Immature natural killer cell (primary cell): Measurements from ENCODE around the gene ADAT2. TPM values are rescaled to one million over a fixed set of nuclear protein-coding genes. Genes with fewer than 3 reads are reported as not detected.
"Not testable (repeated sequence)": the region's sequence is repeated elsewhere in the genome, so short reads cannot be mapped to it uniquely, and the experiment has no call there.

Experiments used
- DNase-seq, 3 donors: peaks; one replicate each; pipeline ENCODE4 v3.0.0; 2022; ENCODE audit warnings: mixed read lengths in 1 of 3
- H3K27ac Mint-ChIP-seq, 6 donors: one replicate each; pipeline ENCODE4 v1.8.0; 2020; ENCODE audit warnings: mixed read lengths in 6 of 6, mild to moderate bottlenecking in 5 of 6, inconsistent platforms in 4 of 6, moderate library complexity in 3 of 6
- H3K27me3 Mint-ChIP-seq, 3 donors: one replicate each; pipeline ENCODE4 v1.8.0; 2020 to 2021; ENCODE audit warnings: low read depth in 3 of 3, mild to moderate bottlenecking in 3 of 3, mixed read lengths in 3 of 3, moderate library complexity in 3 of 3, inconsistent platforms in 1 of 3
- H3K36me3 Mint-ChIP-seq, 3 donors: one replicate each; pipeline ENCODE4 v1.8.0; 2020; ENCODE audit warnings: mixed read lengths in 3 of 3, inconsistent platforms in 2 of 3, mild to moderate bottlenecking in 2 of 3
- H3K4me1 Mint-ChIP-seq, 2 donors: one replicate each; pipeline ENCODE4 v1.8.0; 2020; ENCODE audit warnings: inconsistent platforms in 2 of 2, mild to moderate bottlenecking in 2 of 2, mixed read lengths in 2 of 2, moderate library complexity in 1 of 2
- H3K4me3 Mint-ChIP-seq, 5 donors: one replicate each; pipeline ENCODE4 v1.8.0; 2020; ENCODE audit warnings: mild to moderate bottlenecking in 5 of 5, mixed read lengths in 5 of 5, inconsistent platforms in 3 of 5, moderate library complexity in 3 of 5
- H3K9me3 Mint-ChIP-seq, 6 donors: one replicate each; pipeline ENCODE4 v1.8.0; 2020; ENCODE audit warnings: mild to moderate bottlenecking in 6 of 6, mixed read lengths in 6 of 6, inconsistent platforms in 4 of 6, moderate library complexity in 3 of 6
- polyA plus RNA-seq, 3 donors: library from polyadenylated mRNA; unstranded; fragments of 300-500 nt; fragmentation: Illumina TruSeq; gene quantifications; one replicate each; pipeline ENCODE4 v1.2.3, GENCODE V29; 2021

Gene ADAT2
- 1 to 10 TPM in 1 of 3 donors, under 1 TPM in 1, not detected in 1; 0.66 to 1.2 TPM for polyA plus RNA-seq

- Mint-ChIP-seq H3K36me3 (no peaks in the 10 kb centered on the region), H3K4me1 (peaks cover 35 to 52% of the 10 kb centered on the region in 2 donors), H3K4me3 (peak within 1 kb of the TSS; percentile 93 to 100 (median 98)), H3K27me3 (peaks cover 3 to 10% (median 6%) of the 10 kb centered on the region in 3 donors), H3K27ac (peak within 1 kb of the TSS; percentile 89 to 97 (median 95)), H3K9me3 (no peaks in the 10 kb centered on the region)
- DNase-seq: peak; percentile 91 to 93 (median 92)
Observed at GRCh38 chr6:143450453-143451371, at the start of gene ADAT2, which contains the start of gene PEX3. TSS of gene ADAT2 (minus strand) at chr6:143450695. CDS start at chr6:143450658, 37 bp downstream. TSS of gene PEX3 (plus strand) at chr6:143450805. CDS start at chr6:143451043, 238 bp downstream.

GRCh38 chr6:143498428-143498827 is 47.9 kb upstream of the ADAT2 start:
- Mint-ChIP-seq H3K4me3 (no peak overlapping the region), H3K36me3 (peaks cover 32 to 44% (median 42%) of the 10 kb centered on the region in 3 donors), H3K27me3 (peaks cover 0 to 1% (median 0%) of the 10 kb centered on the region in 3 donors), H3K4me1 (peaks cover 9 to 16% of the 10 kb centered on the region in 2 donors), H3K27ac (no peak overlapping the region), H3K9me3 (no peaks in the 10 kb centered on the region)
- DNase-seq: no peak

- Mint-ChIP-seq H3K27ac (no peak overlapping the region), H3K9me3 (no peaks in the 10 kb centered on the region), H3K27me3 (peaks cover 0 to 1% (median 0%) of the 10 kb centered on the region in 3 donors), H3K4me3 (no peak overlapping the region), H3K4me1 (peaks cover 9 to 16% of the 10 kb centered on the region in 2 donors), H3K36me3 (peaks cover 29 to 44% (median 43%) of the 10 kb centered on the region in 3 donors)
- DNase-seq: no peak
Observed at GRCh38 chr6:143496974-143497373, 46.5 kb upstream of the ADAT2 start.

- H3K9me3 Mint-ChIP-seq: no peaks in the 10 kb centered on the region
- peak overlapping the region in 1 of 6 donors; percentile 16 for H3K27ac Mint-ChIP-seq
- peaks cover 11 to 15% (median 13%) of the 10 kb centered on the region in 3 donors for H3K36me3 Mint-ChIP-seq
- no peaks in the 10 kb centered on the region for H3K27me3 Mint-ChIP-seq
- no peak for DNase-seq
- H3K4me3 Mint-ChIP-seq: no peak overlapping the region
- H3K4me1 Mint-ChIP-seq: no peaks in the 10 kb centered on the region
Observed at GRCh38 chr6:143490775-143491174, 40.3 kb upstream of the ADAT2 start.

GRCh38 chr6:143490244-143490643 is 39.7 kb upstream of the ADAT2 start:
- no peak overlapping the region for H3K4me3 Mint-ChIP-seq

GRCh38 chr6:143486752-143487151 is 36.3 kb upstream of the ADAT2 start:
- Mint-ChIP-seq H3K4me1 (no peaks in the 10 kb centered on the region), H3K9me3 (no peaks in the 10 kb centered on the region), H3K27me3 (no peaks in the 10 kb centered on the region), H3K4me3 (no peak overlapping the region), H3K36me3 (peaks cover 3 to 18% (median 12%) of the 10 kb centered on the region in 3 donors), H3K27ac (no peak overlapping the region)
- no peak for DNase-seq

More at GRCh38 chr6:143490244-143490643, 39.7 kb upstream of the ADAT2 start:
- Mint-ChIP-seq H3K27me3 (no peaks in the 10 kb centered on the region), H3K36me3 (peaks cover 11 to 15% (median 15%) of the 10 kb centered on the region in 3 donors), H3K27ac (no peak overlapping the region), H3K9me3 (no peaks in the 10 kb centered on the region), H3K4me1 (no peaks in the 10 kb centered on the region)
- no peak for DNase-seq

GRCh38 chr6:143485967-143486366 is 35.5 kb upstream of the ADAT2 start:
- H3K27ac Mint-ChIP-seq: no peak overlapping the region

GRCh38 chr6:143482593-143482992 is 32.1 kb upstream of the ADAT2 start:
- no peaks in the 10 kb centered on the region for H3K4me1 Mint-ChIP-seq
- no peak overlapping the region for H3K4me3 Mint-ChIP-seq
- H3K9me3 Mint-ChIP-seq: no peaks in the 10 kb centered on the region
- no peak overlapping the region for H3K27ac Mint-ChIP-seq
- peaks cover 6 to 17% (median 8%) of the 10 kb centered on the region in 3 donors for H3K36me3 Mint-ChIP-seq
- H3K27me3 Mint-ChIP-seq: no peaks in the 10 kb centered on the region
- no peak for DNase-seq

More at GRCh38 chr6:143485967-143486366, 35.5 kb upstream of the ADAT2 start:
- no peak overlapping the region for H3K4me3 Mint-ChIP-seq
- no peaks in the 10 kb centered on the region for H3K27me3 Mint-ChIP-seq
- DNase-seq: no peak
- no peaks in the 10 kb centered on the region for H3K9me3 Mint-ChIP-seq
- H3K4me1 Mint-ChIP-seq: no peaks in the 10 kb centered on the region
- H3K36me3 Mint-ChIP-seq: peaks cover 3 to 18% (median 12%) of the 10 kb centered on the region in 3 donors

GRCh38 chr6:143478479-143479062 is 28.1 kb upstream of the ADAT2 start:
- no peak overlapping the region for H3K27ac Mint-ChIP-seq
- no peak overlapping the region for H3K4me3 Mint-ChIP-seq
- H3K4me1 Mint-ChIP-seq: no peaks in the 10 kb centered on the region
- no peaks in the 10 kb centered on the region for H3K27me3 Mint-ChIP-seq
- H3K9me3 Mint-ChIP-seq: no peaks in the 10 kb centered on the region
- DNase-seq: no peak
- peaks cover 23 to 43% (median 29%) of the 10 kb centered on the region in 3 donors for H3K36me3 Mint-ChIP-seq

GRCh38 chr6:143476545-143476944 is 26.1 kb upstream of the ADAT2 start:
- Mint-ChIP-seq H3K36me3 (peaks cover 35 to 62% (median 36%) of the 10 kb centered on the region in 3 donors), H3K27ac (no peak overlapping the region), H3K27me3 (no peaks in the 10 kb centered on the region), H3K4me3 (no peak overlapping the region), H3K4me1 (no peaks in the 10 kb centered on the region), H3K9me3 (no peaks in the 10 kb centered on the region)
- DNase-seq: no peak

- no peak overlapping the region for H3K27ac Mint-ChIP-seq
- H3K27me3 Mint-ChIP-seq: no peaks in the 10 kb centered on the region
- no peak overlapping the region for H3K4me3 Mint-ChIP-seq
- H3K4me1 Mint-ChIP-seq: no peaks in the 10 kb centered on the region
- peaks cover 31 to 63% (median 42%) of the 10 kb centered on the region in 3 donors for H3K36me3 Mint-ChIP-seq
- DNase-seq: no peak
- no peaks in the 10 kb centered on the region for H3K9me3 Mint-ChIP-seq
Observed at GRCh38 chr6:143471822-143472221, 21.3 kb upstream of the ADAT2 start.

- H3K27ac Mint-ChIP-seq, H3K4me1 Mint-ChIP-seq, H3K9me3 Mint-ChIP-seq, H3K4me3 Mint-ChIP-seq, H3K27me3 Mint-ChIP-seq, DNase-seq: not testable (repeated sequence)
- H3K36me3 Mint-ChIP-seq: peaks cover 16 to 50% (median 24%) of the 10 kb centered on the region in 3 donors
Observed at GRCh38 chr6:143468823-143469222, 18.3 kb upstream of the ADAT2 start.

- no peak overlapping the region for H3K27ac Mint-ChIP-seq
- peaks cover 11 to 47% (median 20%) of the 10 kb centered on the region in 3 donors for H3K36me3 Mint-ChIP-seq
- DNase-seq: no peak
- no peaks in the 10 kb centered on the region for H3K27me3 Mint-ChIP-seq
- H3K9me3 Mint-ChIP-seq: no peaks in the 10 kb centered on the region
- peaks cover 0 to 5% of the 10 kb centered on the region in 2 donors for H3K4me1 Mint-ChIP-seq
- H3K4me3 Mint-ChIP-seq: no peak overlapping the region
Observed at GRCh38 chr6:143468026-143468425, 17.5 kb upstream of the ADAT2 start.

GRCh38 chr6:143465546-143465945 is 15.1 kb upstream of the ADAT2 start:
- Mint-ChIP-seq H3K27me3 (no peaks in the 10 kb centered on the region), H3K36me3 (peaks cover 12 to 36% (median 13%) of the 10 kb centered on the region in 3 donors), H3K9me3 (no peaks in the 10 kb centered on the region), H3K4me3 (no peak overlapping the region), H3K4me1 (peaks cover 0 to 5% of the 10 kb centered on the region in 2 donors), H3K27ac (no peak overlapping the region)
- no peak for DNase-seq
